HepG2 (cell line): ENCODE results near the gene TLNRD1. TPM values are rescaled to one million over a fixed set of nuclear protein-coding genes. Genes with fewer than 3 reads are reported as not detected.

Experiments used
- ATAD3A ChIP-seq: sonication (generic); formaldehyde crosslinking; IDR thresholded peaks from 2 replicates; pipeline ENCODE4 v1.4.0; 2020; ENCODE audit warnings: missing genetic modification reagents
- ATF1 ChIP-seq: IDR thresholded peaks from 2 replicates; pipeline ENCODE4 v1.6.1; 2016; ENCODE audit warnings: mild to moderate bottlenecking, control low read depth
- BORCS8-MEF2B ChIP-seq: sonication (generic); formaldehyde crosslinking; IDR thresholded peaks from 2 replicates; pipeline ENCODE4 v1.8.0; 2022; ENCODE audit warnings: mild to moderate bottlenecking, missing genetic modification reagents
- ETV6 ChIP-seq: sonication (generic); formaldehyde crosslinking; conservative IDR thresholded peaks from 2 replicates; pipeline ENCODE4 v1.4.0; 2020; ENCODE audit warnings: missing genetic modification reagents
- HIVEP1 ChIP-seq: sonication (generic); formaldehyde crosslinking; IDR thresholded peaks from 2 replicates; pipeline ENCODE4 v1.4.0; 2020; ENCODE audit warnings: mild to moderate bottlenecking, missing genetic modification reagents
- KDM2A ChIP-seq: sonication (generic); formaldehyde crosslinking; IDR thresholded peaks from 2 replicates; pipeline ENCODE4 v1.4.0; 2020; ENCODE audit warnings: low read depth, missing genetic modification reagents, borderline replicate concordance
- SRSF4 ChIP-seq: fragments of 200-400 bp; formaldehyde crosslinking; IDR thresholded peaks from one replicate; pipeline ENCODE4 v1.6.1; 2018; ENCODE audit warnings: mild to moderate bottlenecking, low read depth, low read length, moderate library complexity; ENCODE audit not compliant: poor library complexity, severe bottlenecking
- SRSF9 ChIP-seq: fragments of 200-400 bp; formaldehyde crosslinking; IDR thresholded peaks from 2 replicates; pipeline ENCODE4 v1.6.1; 2018; ENCODE audit warnings: borderline replicate concordance, mild to moderate bottlenecking, low read depth, low read length; ENCODE audit not compliant: insufficient read depth, poor library complexity, severe bottlenecking
- STAG1 ChIP-seq: sonication (generic); formaldehyde crosslinking; IDR thresholded peaks from 2 replicates; pipeline ENCODE4 v1.4.0; 2020; ENCODE audit warnings: missing genetic modification reagents
- TFDP1 ChIP-seq: IDR thresholded peaks from 2 replicates; pipeline ENCODE4 v1.6.1; 2016; ENCODE audit warnings: missing compliant biosample characterization, missing genetic modification reagents, borderline replicate concordance
- TOE1 ChIP-seq: sonication (generic); formaldehyde crosslinking; IDR thresholded peaks from 2 replicates; pipeline ENCODE4 v1.4.0; 2020; ENCODE audit warnings: mild to moderate bottlenecking, missing genetic modification reagents
- ZNF24 ChIP-seq: fragments of 450-650 bp; IDR thresholded peaks from 2 replicates; pipeline ENCODE4 v1.6.1; 2017; ENCODE audit warnings: antibody characterized with exemption, mild to moderate bottlenecking
- ZNF367 ChIP-seq: sonication (generic); formaldehyde crosslinking; IDR thresholded peaks from 2 replicates; pipeline ENCODE4 v1.4.0; 2020; ENCODE audit warnings: missing genetic modification reagents, borderline replicate concordance
- ZNF446 ChIP-seq: sonication (generic); formaldehyde crosslinking; IDR thresholded peaks from 2 replicates; pipeline ENCODE4 v1.5.0; 2020; ENCODE audit warnings: mild to moderate bottlenecking, missing genetic modification reagents
- ZNF562 ChIP-seq: sonication (generic); formaldehyde crosslinking; IDR thresholded peaks from 2 replicates; pipeline ENCODE4 v1.8.0; 2022; ENCODE audit warnings: missing genetic modification reagents, borderline replicate concordance
- ZNF816 ChIP-seq: sonication (generic); formaldehyde crosslinking; IDR thresholded peaks from 2 replicates; pipeline ENCODE4 v1.8.0; 2022; ENCODE audit warnings: missing genetic modification reagents, mild to moderate bottlenecking, borderline replicate concordance
- polyA plus RNA-seq, 8 experiments: library from polyadenylated mRNA; depleted of rRNA in 3 of 8; stranded (reverse) in 7 of 8; unstranded in 1 of 8; fragments of >200 nt; fragmentation: Illumina TruSeq in 4 of 8; extraction: Trizol in 4 of 8; gene quantifications; 2 replicates each; pipeline versions ENCODE4 v1.2.1 to v1.2.3, GENCODE V29; 2011 to 2016; ENCODE audit warnings: low read depth in 4 of 8, missing spikeins in 1 of 8, mixed read lengths in 1 of 8; ENCODE audit not compliant: insufficient read depth in 1 of 8
- total RNA-seq, 5 experiments: library from RNA; depleted of rRNA; stranded (reverse); fragments of >200 nt; fragmentation: Illumina TruSeq; extraction: Trizol; gene quantifications; 2 replicates each; pipeline ENCODE4 v1.2.3, GENCODE V29; 2016; ENCODE audit warnings: low read depth in 1 of 5
- TF ChIP-seq, protein P1 (sequence below): sonication (generic); formaldehyde crosslinking; IDR thresholded peaks from 2 replicates; pipeline ENCODE4 v1.5.0; 2020; ENCODE audit warnings: missing genetic modification reagents
- TF ChIP-seq, protein P2 (sequence below): sonication (generic); formaldehyde crosslinking; IDR thresholded peaks from 2 replicates; pipeline ENCODE4 v1.8.1; 2023; ENCODE audit warnings: mild to moderate bottlenecking, missing genetic modification reagents, borderline replicate concordance
- TF ChIP-seq, protein P3 (sequence below): sonication (generic); formaldehyde crosslinking; IDR thresholded peaks from 2 replicates; pipeline ENCODE4 v1.4.0; 2020; ENCODE audit warnings: mild to moderate bottlenecking, missing genetic modification reagents

The TLNRD1 gene
- total and polyA plus RNA-seq, 2 of the 13 experiments (the other 11 are each of a cell fraction or from before 2014, with no cell fraction given) = 3.4 to 5.3 TPM

DNA sequence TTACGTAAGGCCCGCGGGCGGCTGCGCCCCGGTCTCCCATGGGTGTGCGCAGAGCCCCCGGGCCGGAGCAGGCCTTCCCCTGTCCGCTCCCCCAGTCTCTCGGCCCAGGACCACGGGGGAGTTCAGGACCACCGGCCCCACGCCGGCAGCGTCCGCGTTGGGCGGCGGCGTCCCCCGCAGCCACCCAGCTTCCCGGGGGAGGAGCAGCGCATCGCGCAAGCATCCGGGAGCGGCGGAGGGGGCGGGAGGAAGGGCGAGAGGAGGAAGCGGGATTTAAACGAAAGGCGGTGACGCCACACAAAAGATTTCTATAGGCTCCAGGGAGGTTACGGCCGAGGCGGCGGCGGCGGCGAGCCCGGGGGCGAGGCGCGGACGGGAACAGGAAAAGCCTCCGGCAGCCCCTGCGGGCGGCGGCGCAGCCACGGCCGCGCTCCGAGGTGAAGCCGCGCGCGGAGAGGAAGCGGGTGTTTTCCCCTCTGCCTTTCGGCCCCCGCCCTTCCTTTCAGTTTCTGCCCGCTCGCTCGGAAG is at the start of gene TLNRD1 (continued):
- TF ChIP-seq, protein P1, sequence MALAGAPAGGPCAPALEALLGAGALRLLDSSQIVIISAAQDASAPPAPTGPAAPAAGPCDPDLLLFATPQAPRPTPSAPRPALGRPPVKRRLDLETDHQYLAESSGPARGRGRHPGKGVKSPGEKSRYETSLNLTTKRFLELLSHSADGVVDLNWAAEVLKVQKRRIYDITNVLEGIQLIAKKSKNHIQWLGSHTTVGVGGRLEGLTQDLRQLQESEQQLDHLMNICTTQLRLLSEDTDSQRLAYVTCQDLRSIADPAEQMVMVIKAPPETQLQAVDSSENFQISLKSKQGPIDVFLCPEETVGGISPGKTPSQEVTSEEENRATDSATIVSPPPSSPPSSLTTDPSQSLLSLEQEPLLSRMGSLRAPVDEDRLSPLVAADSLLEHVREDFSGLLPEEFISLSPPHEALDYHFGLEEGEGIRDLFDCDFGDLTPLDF (CRISPR knock-in tag) = 0 out of 2 replicates have a peak, but pooled peaks have one; percentile 15
- TF ChIP-seq ZNF367 (CRISPR knock-in tag) (no peak), ATF1 (CRISPR knock-in tag) (no peak), SRSF9 (no peak), ZNF562 (CRISPR knock-in tag) (no peak), ATAD3A (no peak), ZNF446 (peak; percentile 64; the same call in 1 of the 2 replicates), BORCS8-MEF2B (peak; percentile 59; the same call in 1 of the 2 replicates), HIVEP1 (CRISPR knock-in tag) (no peak), SRSF4 (no peak), TFDP1 (CRISPR knock-in tag) (peak; percentile 62; the same call in 1 of the 2 replicates), STAG1 (no peak), ETV6 (CRISPR knock-in tag) (no peak), ZNF24 (no peak), TOE1 (CRISPR knock-in tag) (no peak), ZNF816 (CRISPR knock-in tag) (no peak), KDM2A (CRISPR knock-in tag) (peak; percentile 88)
- TF ChIP-seq, protein P2, sequence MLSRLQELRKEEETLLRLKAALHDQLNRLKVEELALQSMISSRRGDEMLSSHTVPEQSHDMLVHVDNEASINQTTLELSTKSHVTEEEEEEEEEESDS (CRISPR knock-in tag) = 0 out of 2 replicates have a peak, but pooled peaks have one; percentile 14
- TF ChIP-seq, protein P3, sequence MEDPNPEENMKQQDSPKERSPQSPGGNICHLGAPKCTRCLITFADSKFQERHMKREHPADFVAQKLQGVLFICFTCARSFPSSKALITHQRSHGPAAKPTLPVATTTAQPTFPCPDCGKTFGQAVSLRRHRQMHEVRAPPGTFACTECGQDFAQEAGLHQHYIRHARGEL (CRISPR knock-in tag) = no peak
